ENCODE results near the gene IBTK.

Gene IBTK

GRCh38 chr6:82123632-82124031 lies 123.9 kb downstream of the IBTK start:
- Mint-ChIP-seq H3K4me1 (no peaks in the 10 kb centered on the region), H3K27me3 (no peaks in the 10 kb centered on the region), H3K9me3 (peaks cover 4% of the 10 kb centered on the region), H3K27ac (no peak overlapping the region), H3K4me3 (no peak overlapping the region), H3K36me3 (no peaks in the 10 kb centered on the region)
- ATAC-seq: no peak
